ENCODE measurements around the gene CDCA8.

GRCh38 chr1:37730376-37730775 is 38.1 kb downstream of the CDCA8 start:
- no peak for TF ChIP-seq EZH2 (IDR thresholded peaks at IDR 0.05; ENCODE audit: low read depth)
- TF ChIP-seq, protein P1, sequence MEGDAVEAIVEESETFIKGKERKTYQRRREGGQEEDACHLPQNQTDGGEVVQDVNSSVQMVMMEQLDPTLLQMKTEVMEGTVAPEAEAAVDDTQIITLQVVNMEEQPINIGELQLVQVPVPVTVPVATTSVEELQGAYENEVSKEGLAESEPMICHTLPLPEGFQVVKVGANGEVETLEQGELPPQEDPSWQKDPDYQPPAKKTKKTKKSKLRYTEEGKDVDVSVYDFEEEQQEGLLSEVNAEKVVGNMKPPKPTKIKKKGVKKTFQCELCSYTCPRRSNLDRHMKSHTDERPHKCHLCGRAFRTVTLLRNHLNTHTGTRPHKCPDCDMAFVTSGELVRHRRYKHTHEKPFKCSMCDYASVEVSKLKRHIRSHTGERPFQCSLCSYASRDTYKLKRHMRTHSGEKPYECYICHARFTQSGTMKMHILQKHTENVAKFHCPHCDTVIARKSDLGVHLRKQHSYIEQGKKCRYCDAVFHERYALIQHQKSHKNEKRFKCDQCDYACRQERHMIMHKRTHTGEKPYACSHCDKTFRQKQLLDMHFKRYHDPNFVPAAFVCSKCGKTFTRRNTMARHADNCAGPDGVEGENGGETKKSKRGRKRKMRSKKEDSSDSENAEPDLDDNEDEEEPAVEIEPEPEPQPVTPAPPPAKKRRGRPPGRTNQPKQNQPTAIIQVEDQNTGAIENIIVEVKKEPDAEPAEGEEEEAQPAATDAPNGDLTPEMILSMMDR (conservative IDR thresholded peaks at IDR 0.05), result no peak

All from PC-9 (cell line).